SKM-1 (cell line): Measurements from ENCODE around the gene PLEKHA7.
"Not testable (repeated sequence)": the region's sequence is repeated elsewhere in the genome, so short reads cannot be mapped to it uniquely, and the experiment has no call there.

Experiments
- DNase-seq: peaks from one replicate; lab custom pipeline; 2025; ENCODE audit not compliant: unreplicated experiment; lab: John Stamatoyannopoulos, UW

PLEKHA7 gene

DNA sequence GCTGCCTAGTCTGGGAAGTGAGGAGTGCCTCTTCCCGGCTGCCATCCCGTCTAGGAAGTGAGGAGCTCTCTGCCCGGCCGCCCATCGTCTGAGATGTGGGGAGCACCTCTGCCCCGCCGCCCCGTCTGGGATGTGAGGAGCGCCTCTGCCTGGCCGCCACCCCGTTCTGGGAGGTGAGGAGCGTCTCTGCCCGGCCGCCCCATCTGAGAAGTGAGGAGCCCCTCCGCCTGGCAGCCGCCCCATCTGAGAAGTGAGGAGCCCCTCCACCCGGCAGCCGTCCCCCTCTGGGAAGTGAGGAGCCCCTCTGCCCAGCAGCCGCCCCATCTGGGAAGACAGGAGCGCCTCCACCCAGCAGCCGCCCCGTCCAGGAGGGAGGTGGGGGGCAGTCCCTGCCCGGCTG is 126.3 kb downstream of the PLEKHA7 start:
- DNase-seq = not testable (repeated sequence)

DNA sequence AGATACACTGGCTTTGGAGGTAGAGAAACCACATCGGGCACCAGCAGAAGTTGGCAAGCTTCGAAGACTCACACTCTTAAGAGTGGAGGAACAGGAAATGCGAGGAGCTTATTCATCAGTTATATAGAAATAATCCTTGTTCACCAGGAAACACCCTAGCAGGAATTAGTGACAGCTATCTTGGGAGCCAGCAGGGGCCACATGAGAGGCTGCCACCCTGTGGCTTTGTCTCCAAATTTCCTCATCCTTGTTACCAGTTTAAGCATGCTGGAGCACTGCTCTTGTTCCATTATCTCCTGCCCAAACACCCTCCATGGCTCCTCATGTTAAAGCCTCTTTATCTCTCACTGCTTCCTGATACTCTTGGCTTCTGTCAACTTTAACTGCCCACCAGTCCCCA is 131.0 kb downstream of the PLEKHA7 start:
- no peak for DNase-seq

DNA sequence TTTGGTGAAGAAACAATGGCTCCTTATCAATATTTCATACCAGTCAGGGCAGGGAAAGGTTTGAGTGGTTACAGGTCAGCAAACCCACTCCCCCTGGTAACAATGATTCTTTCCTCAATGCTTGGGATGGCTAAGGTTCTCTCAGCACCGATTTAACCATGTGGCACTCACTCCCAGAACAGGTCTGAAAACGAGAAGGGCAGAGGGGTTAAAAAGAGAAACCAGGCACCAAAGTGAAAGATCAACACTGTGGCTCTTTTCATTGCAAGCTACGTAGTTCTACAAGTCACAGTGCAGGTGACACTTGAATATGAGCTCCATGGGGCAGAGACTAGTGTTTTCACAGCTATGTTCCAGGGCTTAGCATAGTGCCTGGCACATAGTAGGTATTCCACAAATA is 132.4 kb downstream of the PLEKHA7 start:
- DNase-seq = no peak

DNA sequence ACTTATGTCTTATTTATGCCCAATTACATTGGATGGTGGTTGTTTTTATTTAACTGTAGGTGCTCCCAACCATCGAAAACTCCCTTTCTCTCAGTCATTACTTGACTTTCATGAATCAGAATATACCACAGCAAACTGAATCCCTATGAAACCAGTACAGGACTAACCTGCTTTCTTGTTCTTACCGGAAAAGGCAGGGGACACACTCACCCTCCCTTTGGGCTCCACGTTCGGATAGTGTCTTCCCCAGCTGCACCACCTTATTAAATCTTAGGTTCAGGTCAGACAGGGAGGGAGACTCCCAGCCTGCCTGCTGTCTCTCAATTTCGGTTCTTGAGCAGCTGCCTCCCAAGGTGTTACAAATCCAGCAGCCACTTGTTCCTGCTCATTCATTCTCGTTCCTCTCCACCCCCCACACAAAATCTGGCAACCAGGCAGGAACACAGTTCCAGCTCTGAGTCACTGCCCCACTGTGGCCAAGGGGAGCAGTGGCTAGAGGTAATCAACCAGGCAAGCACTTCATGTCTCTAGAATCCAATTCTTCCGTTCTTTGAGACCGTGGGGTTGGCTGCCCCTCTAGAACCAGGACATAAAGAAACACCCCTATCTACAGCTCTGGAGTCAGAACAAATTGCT is 133.0 kb downstream of the PLEKHA7 start:
- no peak for DNase-seq

DNA sequence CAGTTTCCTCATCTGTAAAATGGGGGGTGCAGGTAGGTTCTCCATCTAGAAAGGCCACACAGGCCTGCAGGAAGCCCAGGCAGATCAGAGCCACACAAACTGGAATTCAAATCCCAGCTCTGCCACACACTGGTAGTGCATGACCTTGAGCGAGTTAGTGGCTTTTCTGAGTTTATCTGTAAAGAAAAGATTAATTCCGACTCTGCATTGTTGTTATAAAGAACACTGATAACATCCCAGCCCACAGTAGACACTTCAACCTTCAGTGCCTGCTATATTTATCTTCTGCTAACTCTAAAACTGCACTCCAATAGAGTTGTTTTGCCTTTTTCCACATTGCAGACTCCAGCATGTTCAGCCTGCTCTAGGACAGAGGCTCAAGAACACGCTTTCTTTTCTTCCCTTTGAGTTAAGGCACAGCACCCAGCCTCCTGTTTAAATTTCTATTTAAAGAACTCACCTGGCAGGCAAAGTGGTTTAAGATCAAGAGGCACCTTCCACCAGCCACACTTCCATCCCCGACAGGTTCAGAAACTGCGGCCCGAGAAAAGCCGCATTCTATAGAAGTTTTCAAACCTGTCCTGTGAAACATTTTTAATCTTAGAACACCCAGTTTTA is 133.9 kb downstream of the PLEKHA7 start:
- DNase-seq = no peak

DNA sequence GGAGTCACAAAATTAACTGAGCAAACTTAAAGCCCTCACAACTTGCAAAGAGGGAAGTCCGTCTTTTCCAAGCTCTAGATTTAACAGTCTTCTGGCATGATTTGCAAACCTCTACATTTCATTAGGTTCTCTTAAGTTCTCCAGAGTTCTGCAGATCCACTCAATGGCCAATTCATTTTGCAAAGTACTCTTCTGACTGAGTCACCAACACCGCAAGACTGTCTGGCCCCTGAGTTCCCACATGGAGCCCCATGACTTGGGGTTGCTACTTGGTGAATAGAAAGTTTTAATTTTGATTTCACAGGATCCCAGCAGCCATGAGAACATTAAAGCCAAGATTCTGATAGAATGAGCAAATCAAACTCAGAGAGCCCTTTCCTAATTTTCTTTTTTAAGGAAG is 134.5 kb downstream of the PLEKHA7 start:
- DNase-seq = no peak

DNA sequence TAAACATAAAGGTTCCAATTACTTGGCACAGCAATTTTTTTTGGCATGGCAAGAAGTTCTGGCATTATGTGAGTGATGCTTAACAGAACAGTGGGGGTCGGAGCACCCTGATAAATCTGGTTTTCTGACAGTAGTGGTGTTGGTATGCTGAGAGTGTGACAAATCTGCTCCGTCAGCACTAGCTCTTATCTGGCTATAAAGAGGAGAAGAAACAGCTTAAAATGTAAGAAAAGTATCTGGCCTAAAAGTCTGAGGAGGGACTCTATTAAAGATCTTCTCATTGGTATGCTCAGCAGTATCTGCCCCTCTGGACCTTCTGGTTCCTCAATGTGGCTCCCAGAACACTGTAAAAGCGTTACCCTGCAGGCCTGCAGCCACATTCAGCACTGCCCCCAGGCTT is 137.4 kb downstream of the PLEKHA7 start:
- DNase-seq = no peak

DNA sequence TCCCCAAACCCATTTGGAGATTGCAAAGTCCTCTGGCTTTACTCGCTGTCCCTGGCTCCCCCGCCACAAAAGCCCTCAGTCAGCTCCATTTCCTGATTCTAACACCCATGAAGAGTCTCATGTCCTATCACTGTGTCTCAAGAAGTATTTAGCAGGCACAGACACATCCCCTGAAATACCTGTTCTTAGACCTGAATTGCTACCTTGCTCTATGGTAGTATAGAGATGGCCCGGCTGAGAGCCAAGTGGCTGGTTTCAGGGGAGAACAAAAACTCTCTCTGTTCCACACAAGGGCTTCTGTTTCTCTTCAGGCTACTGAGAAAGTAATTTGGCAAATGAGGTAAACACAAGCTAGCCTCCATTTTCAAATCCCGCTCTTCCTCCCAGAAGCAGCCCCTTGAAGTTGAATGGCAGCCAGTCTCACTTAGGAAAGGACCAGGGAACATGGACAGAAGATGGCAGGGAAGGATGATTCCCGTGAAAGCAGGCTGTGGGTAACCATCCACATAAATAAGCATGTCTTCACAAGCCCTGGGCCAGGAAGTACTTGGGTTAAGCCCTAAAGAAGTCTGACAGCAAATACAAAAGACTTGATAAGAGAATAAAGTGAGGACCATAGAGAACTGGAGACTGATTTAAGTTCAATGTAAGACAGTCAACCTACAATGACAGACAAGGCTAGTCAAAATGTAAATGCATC is 138.0 kb downstream of the PLEKHA7 start:
- no peak for DNase-seq

DNA sequence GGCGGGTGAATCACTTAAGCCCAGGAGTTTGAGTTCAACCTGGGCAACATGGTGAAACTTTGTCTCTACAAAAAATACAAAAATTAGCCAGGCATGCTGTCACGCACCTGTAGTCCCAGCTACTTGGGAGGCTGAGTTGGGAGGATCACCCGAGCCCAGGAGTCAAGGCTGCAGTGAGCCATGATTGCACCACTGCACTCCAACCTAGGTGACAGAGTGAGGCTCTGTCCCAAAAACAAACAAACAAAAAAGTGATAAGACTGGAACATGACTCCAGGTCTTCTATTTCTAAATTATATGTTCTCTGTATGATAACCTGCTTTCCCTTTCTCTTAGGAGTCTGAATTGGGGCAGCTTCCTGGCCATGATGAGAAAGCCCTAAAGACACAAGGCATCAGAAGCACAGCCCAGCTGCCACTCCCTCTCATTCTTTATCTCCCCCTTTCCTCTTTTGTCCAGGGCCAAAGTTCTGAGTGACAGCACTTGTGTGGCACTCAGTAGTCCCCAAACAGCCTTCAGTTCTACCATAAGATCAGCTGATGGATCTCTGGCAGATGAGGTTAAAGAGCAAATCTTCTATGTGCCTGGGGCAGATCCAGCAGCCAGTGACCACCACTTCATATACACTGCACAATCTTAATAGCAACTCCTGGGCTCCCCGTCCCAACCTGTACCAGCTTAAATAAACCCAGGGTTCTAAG is 139.8 kb downstream of the PLEKHA7 start:
- no peak for DNase-seq

DNA sequence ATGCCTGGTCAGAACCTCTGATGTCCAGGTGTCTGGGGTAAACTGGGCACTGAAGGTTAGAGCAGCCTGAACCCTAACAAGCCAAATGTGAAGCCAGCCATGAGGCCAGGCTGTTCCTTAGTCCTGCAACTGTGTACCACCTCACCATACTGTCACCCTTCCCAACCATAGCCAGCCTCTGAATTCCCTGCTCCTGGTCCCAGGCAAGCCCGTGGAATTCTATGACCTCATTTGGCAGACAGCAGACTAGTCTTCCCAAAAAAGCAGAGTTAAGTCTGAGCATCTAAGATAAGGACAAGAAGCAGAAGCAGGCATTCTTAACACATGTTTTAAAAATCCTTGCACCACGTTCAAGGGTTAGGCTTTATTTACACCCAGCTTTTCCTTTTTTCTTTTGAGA is 140.9 kb downstream of the PLEKHA7 start:
- no peak for DNase-seq

DNA sequence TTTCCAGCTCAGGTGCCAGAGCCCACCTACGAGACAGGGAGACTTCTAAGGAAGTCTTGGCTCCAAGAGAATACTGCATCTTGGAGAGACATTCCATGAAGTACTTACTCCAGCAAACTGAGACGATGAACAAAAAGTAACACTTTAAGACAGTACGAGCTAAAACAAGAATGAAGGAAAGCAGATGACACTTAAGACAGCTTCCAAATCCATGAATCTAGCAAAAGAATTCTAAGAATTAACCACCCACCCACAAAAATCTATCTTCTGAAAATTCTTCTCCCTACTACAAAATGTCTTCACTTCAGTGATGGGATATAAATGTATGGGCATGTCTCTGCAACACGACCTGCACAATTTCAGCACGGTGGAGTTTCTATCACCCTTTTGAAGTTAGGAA is 142.8 kb downstream of the PLEKHA7 start:
- DNase-seq = no peak

DNA sequence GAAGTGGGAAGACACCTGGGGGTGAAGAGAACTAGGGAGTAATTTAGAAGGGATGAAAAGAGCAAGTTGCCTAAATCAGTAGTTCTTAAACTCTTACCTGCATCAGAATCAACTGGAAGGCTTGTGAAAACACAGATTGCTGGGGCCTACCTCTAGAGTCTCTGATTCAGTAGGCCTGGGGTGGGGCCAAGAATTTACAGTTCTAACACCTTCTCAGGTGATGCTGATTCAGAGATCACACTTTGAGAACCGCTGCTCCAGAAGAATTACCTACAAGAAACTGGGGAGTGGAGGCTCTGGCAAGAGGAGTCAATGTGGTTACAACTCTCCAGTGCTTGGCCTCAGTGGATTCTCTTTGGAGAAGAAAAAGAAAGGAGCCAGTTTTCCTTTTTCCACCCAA is 147.1 kb downstream of the PLEKHA7 start:
- DNase-seq = no peak

DNA sequence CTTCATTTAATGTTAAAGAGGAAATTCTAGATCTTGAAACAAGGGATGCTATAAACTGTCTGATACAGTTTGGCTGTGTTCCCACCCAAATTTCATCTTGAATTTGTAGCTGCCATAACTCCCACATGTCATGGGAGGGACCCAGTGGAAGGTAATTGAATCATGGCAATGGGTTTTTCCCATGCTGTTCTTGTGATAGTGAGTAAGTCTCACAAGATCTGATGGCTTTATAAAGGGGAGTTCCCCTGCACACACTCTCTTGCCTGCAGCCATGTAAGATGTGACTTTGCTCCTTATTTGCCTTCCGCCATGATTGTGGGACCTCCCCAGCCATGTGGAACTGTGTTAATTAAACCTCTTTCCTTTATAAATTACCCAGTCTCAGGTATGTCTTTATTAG is 149.8 kb downstream of the PLEKHA7 start:
- not testable (repeated sequence) for DNase-seq

DNA sequence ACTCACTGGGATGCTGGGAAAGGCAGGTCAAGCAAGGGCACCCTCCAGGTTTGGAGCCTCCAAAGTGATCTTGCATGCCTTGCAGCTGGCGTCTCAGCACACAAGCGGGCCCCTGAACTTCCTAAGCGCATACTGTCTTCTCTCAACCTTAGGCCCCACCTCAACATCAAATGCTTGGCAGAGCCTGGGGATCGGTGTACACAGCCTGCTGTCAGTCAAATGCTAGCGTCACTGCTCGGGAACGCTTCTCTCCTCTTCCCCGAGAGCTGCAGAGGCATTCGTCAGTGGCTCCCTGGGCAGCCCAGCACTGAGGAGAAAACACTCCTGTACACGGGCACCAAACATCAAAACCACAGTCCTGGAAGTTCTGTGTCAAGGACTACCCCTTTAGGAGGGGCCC is 150.8 kb downstream of the PLEKHA7 start:
- DNase-seq = no peak

DNA sequence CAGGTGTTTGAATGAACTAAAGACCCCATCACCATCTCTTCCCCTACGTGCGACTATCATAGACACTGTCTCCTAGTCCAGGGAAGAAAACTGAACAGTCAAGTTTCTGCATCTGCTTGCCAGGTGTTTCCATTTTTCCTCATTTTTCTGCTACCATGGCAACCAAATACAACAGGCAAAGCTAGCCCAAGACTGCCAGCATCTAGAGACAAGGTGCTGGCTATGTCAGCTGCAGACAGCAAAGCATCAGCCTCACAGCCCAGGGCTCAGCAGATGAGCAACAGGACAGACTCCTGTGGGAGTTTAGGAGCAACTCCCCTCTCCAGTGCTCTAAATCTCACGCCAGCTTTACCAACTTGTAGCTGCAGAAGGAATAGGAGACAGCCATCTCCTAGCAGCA is 151.5 kb downstream of the PLEKHA7 start:
- DNase-seq = no peak

DNA sequence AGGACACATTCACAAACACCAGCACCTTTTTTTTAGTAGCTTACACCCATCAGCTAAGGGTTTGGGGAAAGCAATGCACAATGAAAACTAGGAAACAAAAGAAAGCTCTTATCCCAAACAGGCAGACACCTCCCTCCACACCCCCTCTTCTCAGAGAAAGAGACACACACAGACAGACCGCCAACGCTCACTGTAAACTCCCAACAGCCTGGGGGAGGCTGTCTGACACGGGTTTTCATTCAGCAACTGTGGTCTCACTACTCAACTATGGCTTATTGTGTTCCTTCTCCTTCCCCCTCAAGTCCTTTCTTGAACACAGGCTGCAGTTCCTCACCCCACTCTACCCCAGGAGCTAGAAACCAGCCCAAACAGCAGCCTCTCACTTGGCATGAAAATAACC is 152.4 kb downstream of the PLEKHA7 start:
- DNase-seq = no peak

DNA sequence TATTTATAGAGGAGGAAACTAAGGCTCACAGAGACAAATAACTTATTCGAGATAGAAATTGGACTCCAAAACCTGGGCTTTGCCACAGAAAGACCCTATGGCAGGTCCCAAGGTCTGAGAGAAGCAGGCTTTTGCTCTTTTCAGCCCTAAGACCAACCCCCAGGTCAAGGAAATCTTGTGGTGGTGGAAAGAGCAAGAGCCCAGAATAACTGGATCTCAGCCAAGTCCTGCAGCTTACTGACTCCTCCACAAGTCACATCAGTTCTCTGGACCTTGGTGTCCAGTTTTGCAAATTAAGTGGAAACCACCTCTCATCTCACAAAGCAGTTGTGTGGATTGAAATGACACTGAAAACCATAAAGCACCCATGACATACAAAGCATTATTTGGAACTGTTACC is 153.6 kb downstream of the PLEKHA7 start:
- DNase-seq = no peak

DNA sequence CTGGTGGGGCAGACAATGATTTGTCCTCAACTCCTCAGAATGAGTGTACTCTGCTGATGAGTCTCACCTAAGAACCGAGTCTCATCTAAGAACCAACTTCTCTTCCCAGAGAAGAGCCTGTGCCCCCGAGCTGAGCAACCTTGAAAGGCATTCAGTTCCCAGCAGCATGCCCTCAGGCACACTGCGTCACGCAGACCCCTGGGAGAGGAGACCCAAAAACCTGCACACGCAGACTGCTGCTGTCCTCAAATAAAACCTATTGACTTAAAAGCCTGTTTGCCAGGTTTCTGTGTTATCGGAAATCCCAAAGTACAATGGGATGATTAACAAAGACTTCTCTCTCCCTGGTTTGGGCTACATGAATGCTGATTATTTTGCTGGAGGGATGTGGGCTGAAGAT is 154.6 kb downstream of the PLEKHA7 start:
- no peak for DNase-seq

DNA sequence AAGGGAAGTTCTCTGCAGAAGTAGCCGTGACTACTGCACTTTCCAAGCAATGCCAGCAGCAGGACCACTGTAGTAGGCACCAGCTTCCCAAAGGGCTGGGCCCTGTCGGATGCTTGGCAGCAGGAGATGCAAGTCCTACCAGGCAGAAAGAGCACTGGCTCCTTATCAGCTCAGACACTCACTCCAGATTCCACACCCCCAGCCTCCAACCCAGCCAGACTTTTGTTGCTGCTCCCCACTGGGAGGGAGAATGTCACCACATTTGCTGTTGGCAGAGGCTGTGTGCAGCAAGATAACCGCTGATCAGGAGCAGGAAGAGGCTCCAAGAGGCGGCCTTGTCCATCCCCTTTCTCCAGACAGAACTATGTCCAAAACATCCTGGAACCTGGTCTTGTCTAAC is 157.0 kb downstream of the PLEKHA7 start:
- DNase-seq = no peak

DNA sequence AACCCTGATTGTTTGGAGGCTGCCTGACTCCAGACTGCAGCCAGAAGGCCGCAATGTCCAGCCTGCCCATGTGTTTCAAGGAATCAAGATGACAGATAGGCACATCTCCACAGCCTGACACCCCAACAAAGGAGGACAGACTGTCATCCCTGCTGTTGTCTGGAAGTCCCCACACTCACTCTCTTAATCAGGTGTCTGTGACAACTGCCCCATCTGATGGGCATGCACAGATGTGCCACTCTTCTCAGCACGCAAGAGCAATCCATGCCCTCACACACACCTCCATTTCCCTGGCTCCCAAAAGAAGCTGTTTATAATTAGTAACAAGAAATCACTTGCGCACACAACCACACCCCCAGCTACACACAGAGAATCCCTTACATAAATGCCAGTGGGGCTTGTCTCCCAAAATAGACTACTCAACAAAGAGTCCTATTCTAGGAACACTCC is 158.2 kb downstream of the PLEKHA7 start:
- DNase-seq = no peak

DNA sequence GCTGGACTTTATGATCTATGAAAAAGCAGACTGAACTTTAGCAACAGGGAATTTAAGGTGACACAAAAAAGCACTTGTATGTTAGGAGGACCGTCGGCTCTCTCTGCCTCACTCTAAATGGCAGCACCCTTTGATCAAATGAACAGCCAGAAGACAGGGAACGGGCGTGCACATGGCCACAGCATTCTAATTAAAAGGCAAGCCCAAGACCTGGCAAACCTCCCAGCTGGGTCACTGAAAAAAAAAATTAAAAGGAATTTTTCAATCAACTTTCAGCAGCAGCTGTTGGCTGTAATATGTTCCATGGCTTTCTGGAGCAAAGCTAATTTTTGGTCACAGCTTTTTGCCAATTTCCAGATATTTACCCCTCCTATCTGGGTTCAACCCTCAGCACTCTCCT is 159.2 kb downstream of the PLEKHA7 start:
- DNase-seq = no peak

DNA sequence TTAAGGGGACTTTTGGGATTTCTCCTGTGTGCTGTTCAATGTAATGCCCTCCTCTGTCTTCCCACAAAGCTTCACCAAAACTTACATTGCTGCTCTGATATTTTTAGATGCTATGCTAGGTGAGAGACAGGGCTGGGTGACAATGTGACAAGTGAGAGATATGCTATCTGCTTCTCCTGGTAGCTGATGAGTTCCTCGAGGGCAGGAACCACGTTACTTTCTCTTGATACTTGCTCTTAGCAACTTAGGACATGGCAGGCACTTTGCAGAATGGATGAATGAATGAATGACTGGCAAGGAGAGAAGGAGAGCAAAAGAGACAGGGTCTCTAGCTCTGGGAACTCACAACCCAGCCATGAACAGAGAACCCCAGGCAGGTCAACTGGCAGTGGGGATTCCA is 160.4 kb downstream of the PLEKHA7 start:
- no peak for DNase-seq
